ENCODE data around the gene ZNF436.

DNA sequence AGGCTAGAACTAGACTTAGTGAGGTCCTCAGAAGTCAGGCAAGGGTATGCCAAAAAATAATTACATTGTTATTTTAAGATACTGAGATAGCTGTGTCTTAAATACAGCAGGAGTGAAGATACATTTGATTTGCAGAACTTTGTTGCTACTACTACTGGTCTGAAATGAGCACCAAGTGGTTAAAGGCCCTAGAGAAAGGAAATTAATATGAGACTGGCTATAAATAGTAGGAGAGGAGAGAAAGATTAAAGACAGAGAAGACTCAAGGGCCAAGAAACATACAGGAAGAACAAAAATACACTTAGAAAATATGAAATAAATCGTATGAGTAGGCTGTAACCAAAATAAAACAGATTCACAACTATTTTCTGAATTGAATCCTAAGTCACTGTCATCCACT, 46.9 kb downstream of the ZNF436 start:
- TF ChIP-seq POLR2AphosphoS5 (IDR thresholded peaks at IDR 0.05; ENCODE audit: low read depth, low read length) (no peak), TCF7L2 (IDR thresholded peaks at IDR 0.05; ENCODE audit: low read depth, low read length) (no peak), SIN3A (IDR thresholded peaks at IDR 0.05; ENCODE audit: borderline replicate concordance, insufficient read depth, low read depth, low read length) (no peak)
- TF ChIP-seq, protein P1, sequence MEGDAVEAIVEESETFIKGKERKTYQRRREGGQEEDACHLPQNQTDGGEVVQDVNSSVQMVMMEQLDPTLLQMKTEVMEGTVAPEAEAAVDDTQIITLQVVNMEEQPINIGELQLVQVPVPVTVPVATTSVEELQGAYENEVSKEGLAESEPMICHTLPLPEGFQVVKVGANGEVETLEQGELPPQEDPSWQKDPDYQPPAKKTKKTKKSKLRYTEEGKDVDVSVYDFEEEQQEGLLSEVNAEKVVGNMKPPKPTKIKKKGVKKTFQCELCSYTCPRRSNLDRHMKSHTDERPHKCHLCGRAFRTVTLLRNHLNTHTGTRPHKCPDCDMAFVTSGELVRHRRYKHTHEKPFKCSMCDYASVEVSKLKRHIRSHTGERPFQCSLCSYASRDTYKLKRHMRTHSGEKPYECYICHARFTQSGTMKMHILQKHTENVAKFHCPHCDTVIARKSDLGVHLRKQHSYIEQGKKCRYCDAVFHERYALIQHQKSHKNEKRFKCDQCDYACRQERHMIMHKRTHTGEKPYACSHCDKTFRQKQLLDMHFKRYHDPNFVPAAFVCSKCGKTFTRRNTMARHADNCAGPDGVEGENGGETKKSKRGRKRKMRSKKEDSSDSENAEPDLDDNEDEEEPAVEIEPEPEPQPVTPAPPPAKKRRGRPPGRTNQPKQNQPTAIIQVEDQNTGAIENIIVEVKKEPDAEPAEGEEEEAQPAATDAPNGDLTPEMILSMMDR (IDR thresholded peaks at IDR 0.05), result no peak
